Endothelial cell of umbilical vein (primary cell): ENCODE data around the gene SMR3B. TPM values are rescaled to one million over a fixed set of nuclear protein-coding genes. Genes with fewer than 3 reads are reported as not detected.

ENCODE experiments used
- BruUV-seq: library from RNA; stranded (reverse); fragments of 400-500 nt; replicated peaks from 2 replicates; lab custom pipeline; 2021; lab: Mats Ljungman, UMichigan
- CTCF ChIA-PET: fragments of 300-600, 350-600 bp; sonication (Branson Sonifier 250); formaldehyde crosslinking; loops from one replicate; lab custom pipeline; 2021; ENCODE audit warnings: antibody characterized with exemption, inconsistent platforms; lab: Charles Lee
- POLR2A ChIA-PET: fragments of 300-600, 350-600 bp; sonication (Branson Sonifier 250); formaldehyde crosslinking; loops from one replicate; lab custom pipeline; 2021; ENCODE audit warnings: antibody characterized with exemption, inconsistent platforms; lab: Charles Lee
- DNase-seq: peaks from one replicate; pipeline ENCODE4 v3.0.0-alpha.2; 2011; ENCODE audit warnings: low read depth, low spot score
- FAIRE-seq: peaks from 2 replicates; lab custom pipeline; 2011; peaks lifted over from hg19 to GRCh38; lab: Jason Lieb, UNC
- H2AFZ ChIP-seq: 2 replicates; pipeline ENCODE4 v1.6.0; 2012; ENCODE audit warnings: low read depth, low read length, control low read depth, inconsistent platforms
- H3K27ac ChIP-seq: 2 replicates; pipeline ENCODE4 v1.5.1; 2011; ENCODE audit warnings: low read depth, mild to moderate bottlenecking, control low read depth, low read length, moderate library complexity; ENCODE audit not compliant: insufficient read depth
- H3K27me3 ChIP-seq, 2 experiments: 2 replicates each; pipeline versions ENCODE4 v1.6.0 to v1.6.1; 2011; ENCODE audit warnings: low read length in 2 of 2, mixed read lengths in 1 of 2; ENCODE audit not compliant: control insufficient read depth in 2 of 2, insufficient read depth in 2 of 2
- H3K36me3 ChIP-seq, 2 experiments: 2 replicates in 1 of 2; 3 replicates in 1 of 2; pipeline ENCODE4 v1.5.1; 2011; ENCODE audit warnings: low read length in 2 of 2, mild to moderate bottlenecking in 1 of 2, moderate library complexity in 1 of 2; ENCODE audit not compliant: control insufficient read depth in 2 of 2, insufficient read depth in 2 of 2; ENCODE audit errors: extremely low read depth in 1 of 2
- H3K4me1 ChIP-seq: 3 replicates; pipeline ENCODE4 v1.5.1; 2011; ENCODE audit warnings: mild to moderate bottlenecking, low read length; ENCODE audit not compliant: control insufficient read depth, insufficient read depth; ENCODE audit errors: extremely low read depth
- H3K4me2 ChIP-seq: 2 replicates; pipeline ENCODE4 v1.6.1; 2011; ENCODE audit warnings: low read length, control low read depth, mixed read lengths; ENCODE audit not compliant: insufficient read depth
- H3K4me3 ChIP-seq, 3 experiments: fragments of 200-600 bp in 1 of 3; sonication (generic), shearing (Covaris generic) in 1 of 3; replicated peaks in 1 of 3; 2 replicates each; pipeline ENCODE4 v1.5.1; 2011 to 2016; ENCODE audit warnings: control low read depth in 3 of 3, low read length in 3 of 3, mild to moderate bottlenecking in 2 of 3, inconsistent platforms in 1 of 3, low read depth in 1 of 3, moderate library complexity in 1 of 3; ENCODE audit not compliant: insufficient read depth in 1 of 3
- H3K79me2 ChIP-seq: 2 replicates; pipeline ENCODE4 v1.6.0; 2012; ENCODE audit warnings: low read length, inconsistent platforms; ENCODE audit not compliant: control insufficient read depth, insufficient read depth
- H3K9ac ChIP-seq: replicated peaks from 2 replicates; pipeline ENCODE3; 2011; ENCODE audit warnings: low read length, control low read depth; ENCODE audit not compliant: insufficient read depth; ENCODE audit errors: extremely low read depth
- H3K9me1 ChIP-seq: replicated peaks from 3 replicates; pipeline ENCODE4 v1.6.0; 2011; ENCODE audit warnings: mild to moderate bottlenecking, low read length; ENCODE audit not compliant: control insufficient read depth, insufficient read depth; ENCODE audit errors: extremely low read depth
- H3K9me3 ChIP-seq: replicated peaks from 2 replicates; pipeline ENCODE4 v1.5.1; 2012; ENCODE audit warnings: low read length, inconsistent platforms; ENCODE audit not compliant: control insufficient read depth, insufficient read depth
- H4K20me1 ChIP-seq: replicated peaks from 2 replicates; pipeline ENCODE3; 2011; ENCODE audit warnings: mild to moderate bottlenecking, low read length; ENCODE audit not compliant: control insufficient read depth, insufficient read depth; ENCODE audit errors: extremely low read depth
- EZH2 ChIP-seq: IDR thresholded peaks from 2 replicates; pipeline ENCODE4 v1.6.1; 2012; ENCODE audit warnings: borderline replicate concordance, low read depth, mild to moderate bottlenecking, moderate library complexity, low read length, inconsistent platforms; ENCODE audit not compliant: severe bottlenecking
- FOS ChIP-seq: IDR thresholded peaks from 2 replicates; pipeline ENCODE4 v1.6.1; 2011; ENCODE audit warnings: mild to moderate bottlenecking, low read length, moderate library complexity, borderline replicate concordance; ENCODE audit not compliant: insufficient read depth
- GATA2 ChIP-seq: IDR thresholded peaks from 2 replicates; pipeline ENCODE4 v1.7.0; 2011; ENCODE audit warnings: low read depth, mild to moderate bottlenecking, moderate library complexity, mixed read lengths, low read length; ENCODE audit not compliant: insufficient read length, insufficient read depth
- JUN ChIP-seq: IDR thresholded peaks from 2 replicates; pipeline ENCODE4 v1.6.1; 2011; ENCODE audit warnings: borderline replicate concordance, low read depth; ENCODE audit not compliant: insufficient read length, insufficient read depth
- MYC ChIP-seq: IDR thresholded peaks from one replicate; pipeline ENCODE4 v1.6.1; 2011; ENCODE audit warnings: mild to moderate bottlenecking, low read depth, low read length
- POLR2A ChIP-seq: IDR thresholded peaks from 2 replicates; pipeline ENCODE4 v1.6.1; 2012; ENCODE audit warnings: low read depth, mild to moderate bottlenecking, control low read depth, low read length
- POLR2AphosphoS5 ChIP-seq: IDR thresholded peaks from 2 replicates; pipeline ENCODE4 v1.6.1; 2012; ENCODE audit warnings: low read depth, mild to moderate bottlenecking, control low read depth, low read length, moderate library complexity; ENCODE audit not compliant: insufficient read depth
- dilution Hi-C: fragments of 300-500 bp; cut with MboI; formaldehyde crosslinking; loops from one replicate; pipeline ENCODE4 v1.15.0; 2019; ENCODE audit warnings: low sequenced_read_pairs; ENCODE audit not compliant: extremely low pct_ligation_motif_present
- intact Hi-C: fragments of 100-400 bp; cut with micrococcal nuclease; formaldehyde crosslinking; loops from one replicate; pipeline ENCODE4 v1.10.0; 2022
- polyA plus RNA-seq, 4 experiments: library from polyadenylated mRNA; depleted of rRNA in 3 of 4; stranded (reverse) in 3 of 4; unstranded in 1 of 4; fragments of >200 nt; gene quantifications; 2 replicates each; pipeline versions ENCODE4 v1.2.1 to v1.2.3, GENCODE V29; 2011 to 2012; ENCODE audit warnings: missing spikeins in 1 of 4
- total RNA-seq: library from RNA; stranded (reverse); gene quantifications from 2 replicates; pipeline ENCODE4 v1.2.3, GENCODE V29; 2021
- TF ChIP-seq, protein P1 (sequence below): IDR thresholded peaks from 2 replicates; pipeline ENCODE4 v1.6.1; 2011; ENCODE audit not compliant: insufficient read depth, insufficient read length
- TF ChIP-seq, protein P2 (sequence below), 2 donors: IDR thresholded peaks; 1 replicate in 1 of 2; 2 replicates in 1 of 2; pipeline ENCODE4 v1.5.1; 2011; ENCODE audit warnings: low read length in 2 of 2, mild to moderate bottlenecking in 2 of 2, moderate library complexity in 2 of 2, control low read depth in 1 of 2, inconsistent platforms in 1 of 2, low read depth in 1 of 2; ENCODE audit not compliant: insufficient read depth in 1 of 2; ENCODE audit errors: extremely low read depth in 1 of 2

Gene SMR3B
- total and polyA plus RNA-seq, 2 donors (not counting 3 experiments of a cell fraction or from before 2014, with no cell fraction given): not detected

GRCh38 chr4:70364002-70364401 is 18.9 kb upstream of the SMR3B start:
- H3K4me2 ChIP-seq: no peak overlapping the region
- H3K27ac ChIP-seq: no peak overlapping the region
- no peaks in the 10 kb centered on the region for H3K4me1 ChIP-seq
- H3K27me3 ChIP-seq: no peaks in the 10 kb centered on the region
- ChIA-PET POLR2A (no interaction called here), CTCF (no interaction called here)
- H3K4me3 ChIP-seq: no peak overlapping the region
- no peaks in the 10 kb centered on the region for H3K9me1 ChIP-seq
- dilution Hi-C loops (no loop called here), intact Hi-C loops (no loop called here)
- no peak overlapping the region for H2AFZ ChIP-seq
- no peak for FAIRE-seq
- H4K20me1 ChIP-seq: no peaks in the 10 kb centered on the region
- no TSS peak for BruUV-seq
- TF ChIP-seq, protein P1, sequence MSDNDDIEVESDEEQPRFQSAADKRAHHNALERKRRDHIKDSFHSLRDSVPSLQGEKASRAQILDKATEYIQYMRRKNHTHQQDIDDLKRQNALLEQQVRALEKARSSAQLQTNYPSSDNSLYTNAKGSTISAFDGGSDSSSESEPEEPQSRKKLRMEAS: no peak
- TF ChIP-seq GATA2: no peak
- no peak for TF ChIP-seq POLR2A
- TF ChIP-seq MYC: no peak
- TF ChIP-seq JUN: no peak
- no peak for TF ChIP-seq FOS
- TF ChIP-seq EZH2: no peak
- no peak for TF ChIP-seq POLR2AphosphoS5
- TF ChIP-seq, protein P2, sequence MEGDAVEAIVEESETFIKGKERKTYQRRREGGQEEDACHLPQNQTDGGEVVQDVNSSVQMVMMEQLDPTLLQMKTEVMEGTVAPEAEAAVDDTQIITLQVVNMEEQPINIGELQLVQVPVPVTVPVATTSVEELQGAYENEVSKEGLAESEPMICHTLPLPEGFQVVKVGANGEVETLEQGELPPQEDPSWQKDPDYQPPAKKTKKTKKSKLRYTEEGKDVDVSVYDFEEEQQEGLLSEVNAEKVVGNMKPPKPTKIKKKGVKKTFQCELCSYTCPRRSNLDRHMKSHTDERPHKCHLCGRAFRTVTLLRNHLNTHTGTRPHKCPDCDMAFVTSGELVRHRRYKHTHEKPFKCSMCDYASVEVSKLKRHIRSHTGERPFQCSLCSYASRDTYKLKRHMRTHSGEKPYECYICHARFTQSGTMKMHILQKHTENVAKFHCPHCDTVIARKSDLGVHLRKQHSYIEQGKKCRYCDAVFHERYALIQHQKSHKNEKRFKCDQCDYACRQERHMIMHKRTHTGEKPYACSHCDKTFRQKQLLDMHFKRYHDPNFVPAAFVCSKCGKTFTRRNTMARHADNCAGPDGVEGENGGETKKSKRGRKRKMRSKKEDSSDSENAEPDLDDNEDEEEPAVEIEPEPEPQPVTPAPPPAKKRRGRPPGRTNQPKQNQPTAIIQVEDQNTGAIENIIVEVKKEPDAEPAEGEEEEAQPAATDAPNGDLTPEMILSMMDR (IDR thresholded peaks at IDR 0.05; ENCODE audit: extremely low read depth in 1 of 2, insufficient read depth in 1 of 2, low read depth in 1 of 2, low read length in 2 of 2): no peak
- no peaks in the 10 kb centered on the region for H3K36me3 ChIP-seq
- no peak for DNase-seq
- no peaks in the 10 kb centered on the region for H3K79me2 ChIP-seq
- H3K9ac ChIP-seq: no peak overlapping the region
- H3K9me3 ChIP-seq: no peaks in the 10 kb centered on the region
